HG02943 (cell line): ENCODE data around the gene DRC7.

Source experiments
- ATAC-seq: cut with Tn5 transposase; IDR thresholded peaks from one replicate; pipeline ENCODE4 v1.9.1; 2021; ENCODE audit warnings: mild to moderate bottlenecking, low read depth, moderate library complexity; ENCODE audit not compliant: unreplicated experiment

DRC7 gene

GRCh38 chr16:57694725-57695679, at the start of gene DRC7:
Gene DRC7 (plus strand): TSS chr16:57694806. CDS start chr16:57697950, 3,144 bp downstream.
- ATAC-seq = no peak

DNA sequence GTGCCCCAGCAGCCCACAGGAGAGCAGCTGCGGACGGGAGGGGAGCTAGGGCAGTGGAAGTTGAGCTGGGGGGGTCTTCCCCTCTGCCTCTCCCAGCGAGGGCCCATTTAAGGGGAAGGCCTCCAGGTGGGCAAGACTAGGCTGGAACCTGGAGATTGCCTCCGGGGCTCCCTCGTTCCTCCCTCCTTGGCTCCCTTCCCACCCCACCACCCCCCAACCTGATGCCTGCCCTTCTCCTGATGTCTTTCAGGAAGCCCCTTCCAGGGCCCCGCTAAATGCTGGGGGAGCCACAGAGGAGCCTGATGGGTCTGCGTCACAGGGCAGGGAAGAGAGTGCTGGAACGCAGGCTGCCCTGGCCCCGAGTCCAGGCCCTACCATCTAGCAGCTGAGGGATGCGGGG, 49.4 kb upstream of the DRC7 start:
- no peak for ATAC-seq

DNA sequence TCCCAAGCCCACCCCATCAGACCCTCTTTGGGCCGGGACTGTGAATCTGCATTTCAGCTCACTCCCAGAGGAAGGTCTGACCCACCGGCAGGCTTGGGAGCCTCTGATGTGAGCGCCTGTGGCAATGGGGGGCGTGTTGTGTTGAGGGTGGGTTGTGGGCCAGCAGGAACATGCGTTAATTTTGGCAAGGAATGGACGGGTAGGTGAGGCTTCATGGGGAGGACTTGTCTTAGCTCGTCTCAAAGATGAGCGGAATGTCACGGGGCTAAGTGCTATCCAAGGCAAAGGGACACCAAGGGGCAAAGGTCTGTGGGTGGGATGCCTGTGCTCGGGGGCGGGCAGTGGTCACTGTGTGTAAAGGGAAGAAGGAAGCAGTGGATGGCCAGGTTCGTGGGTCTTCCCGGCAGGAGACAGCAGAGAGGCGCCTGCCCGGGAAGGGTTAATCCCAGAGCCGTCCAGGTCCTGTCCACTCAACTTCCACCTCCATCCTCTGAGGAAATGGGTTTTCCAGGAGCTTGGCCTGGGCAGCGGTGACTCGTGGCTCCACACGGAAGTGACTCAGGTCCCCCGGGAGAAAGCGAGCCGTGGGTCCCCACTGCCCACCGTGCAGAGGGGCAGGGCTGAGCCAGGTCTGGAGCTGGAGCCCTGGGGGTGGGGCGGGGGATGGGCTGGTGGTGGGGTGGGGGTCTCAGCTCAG, 48.8 kb upstream of the DRC7 start:
- ATAC-seq = no peak

DNA sequence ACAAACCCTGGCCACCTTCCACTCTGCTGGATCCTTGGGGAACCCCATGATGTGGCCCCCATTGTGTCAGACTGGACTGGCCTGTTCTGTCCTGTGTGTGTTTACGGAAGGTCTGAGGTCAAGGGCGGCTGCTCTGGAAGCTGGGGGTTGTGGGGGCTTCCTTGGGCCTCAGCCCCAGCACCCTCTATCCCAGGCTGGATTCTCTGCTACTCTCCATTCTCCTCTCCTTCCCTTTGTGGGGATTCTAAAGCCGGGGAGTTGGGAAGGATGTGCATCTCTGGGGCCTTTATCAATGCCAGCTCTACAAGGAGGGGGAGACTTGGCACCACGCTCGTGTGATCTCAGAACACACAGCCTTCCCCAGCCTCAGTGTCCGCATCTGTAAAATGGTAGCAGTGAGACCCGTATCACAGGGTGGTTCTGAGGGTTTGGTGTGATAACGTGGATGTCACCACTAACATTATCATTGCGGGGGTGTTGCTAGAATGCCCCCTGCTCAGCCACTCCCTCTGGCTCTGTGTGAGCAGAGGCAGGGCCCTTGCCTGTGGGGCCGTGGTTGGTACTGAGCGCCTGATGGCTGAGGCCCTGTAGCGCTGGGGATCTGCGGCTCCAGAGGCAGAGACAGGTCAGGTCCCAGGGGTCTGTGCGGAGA, 48.1 kb upstream of the DRC7 start:
- no peak for ATAC-seq

GRCh38 chr16:57647136-57647875, 47.3 kb upstream of the DRC7 start:
- no peak for ATAC-seq

DNA sequence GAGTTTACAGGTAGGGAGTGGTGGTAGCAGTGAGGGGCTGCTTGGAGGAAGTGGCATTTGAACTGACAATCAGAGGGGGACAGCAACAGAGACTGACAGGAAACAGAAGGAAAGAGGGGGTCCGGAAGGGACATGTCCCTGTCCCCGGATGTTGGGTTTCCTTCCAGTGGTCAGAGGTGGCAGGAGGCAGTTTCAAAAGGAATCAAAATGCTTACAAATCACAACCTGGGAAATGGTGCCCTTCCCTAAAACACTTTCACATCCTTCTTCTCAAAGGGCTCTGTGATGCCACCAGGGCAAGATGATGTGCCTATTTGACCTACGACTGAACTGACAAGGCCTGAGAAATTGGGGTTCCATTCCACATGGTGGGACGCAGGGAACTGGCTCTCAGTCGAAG, 46.5 kb upstream of the DRC7 start:
- no peak for ATAC-seq

GRCh38 chr16:57648581-57649442, 45.8 kb upstream of the DRC7 start:
- ATAC-seq = no peak

- ATAC-seq = no peak
Observed at GRCh38 chr16:57649443-57649751, 45.2 kb upstream of the DRC7 start.

DNA sequence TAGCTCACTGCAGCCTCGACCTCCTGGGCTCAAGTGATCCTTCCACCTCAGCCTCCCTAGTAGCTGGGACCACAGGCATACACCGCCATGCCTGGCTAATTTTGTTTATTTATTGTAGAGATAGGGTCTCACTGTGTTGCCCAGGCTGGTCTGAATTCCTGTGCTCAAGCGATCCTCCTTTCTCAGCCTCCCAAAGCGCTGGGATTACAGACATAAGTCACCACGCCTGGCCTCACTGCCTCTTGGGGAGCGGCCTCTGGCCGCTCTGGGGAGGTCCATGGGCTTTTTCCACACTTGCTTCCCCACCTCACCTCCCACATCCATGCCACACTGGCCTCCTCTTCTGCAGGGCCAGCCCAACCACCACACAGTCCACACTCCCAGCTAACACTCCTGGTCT, 44.8 kb upstream of the DRC7 start:
- ATAC-seq = no peak

GRCh38 chr16:57651344-57652333, 43.0 kb upstream of the DRC7 start:
- ATAC-seq = no peak

- no peak for ATAC-seq
Observed at GRCh38 chr16:57652695-57653471, 41.7 kb upstream of the DRC7 start.

DNA sequence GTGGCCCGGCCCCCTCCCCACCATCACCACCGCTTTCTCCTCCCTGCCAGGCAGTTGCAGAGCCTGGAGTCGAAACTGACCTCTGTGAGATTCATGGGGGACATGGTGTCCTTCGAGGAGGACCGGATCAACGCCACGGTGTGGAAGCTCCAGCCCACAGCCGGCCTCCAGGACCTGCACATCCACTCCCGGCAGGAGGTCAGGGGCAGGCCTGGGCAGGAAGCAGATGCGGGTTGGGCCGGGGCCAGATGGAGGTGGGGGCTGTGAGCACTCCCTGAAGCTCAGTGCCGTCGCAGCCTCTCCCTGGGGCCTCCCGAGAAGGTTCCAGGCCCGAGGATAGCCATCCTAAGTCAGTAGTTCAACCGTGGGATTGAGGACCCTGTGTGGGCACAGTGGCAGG, 40.7 kb upstream of the DRC7 start:
- ATAC-seq = no peak

- ATAC-seq = no peak
Observed at GRCh38 chr16:57656342-57656955, 38.2 kb upstream of the DRC7 start.

DNA sequence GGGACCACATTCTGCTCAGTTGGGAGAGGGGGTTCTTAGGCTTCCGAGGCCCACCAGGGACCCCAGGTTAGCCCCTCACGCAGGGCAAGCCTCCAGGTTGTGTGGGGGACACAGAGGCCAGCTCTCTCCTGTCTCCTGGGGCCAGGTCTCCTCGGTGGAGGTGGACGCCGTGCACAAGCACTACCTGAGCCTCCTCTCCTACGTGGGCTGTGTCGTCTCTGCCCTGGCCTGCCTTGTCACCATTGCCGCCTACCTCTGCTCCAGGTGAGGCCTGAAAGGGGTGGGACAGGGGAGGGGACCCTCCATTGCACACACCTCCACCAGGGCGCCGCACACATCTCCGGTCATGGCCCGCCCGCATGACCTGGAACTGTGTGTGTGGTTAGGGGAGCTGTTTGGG, 37.4 kb upstream of the DRC7 start:
- no peak for ATAC-seq

DNA sequence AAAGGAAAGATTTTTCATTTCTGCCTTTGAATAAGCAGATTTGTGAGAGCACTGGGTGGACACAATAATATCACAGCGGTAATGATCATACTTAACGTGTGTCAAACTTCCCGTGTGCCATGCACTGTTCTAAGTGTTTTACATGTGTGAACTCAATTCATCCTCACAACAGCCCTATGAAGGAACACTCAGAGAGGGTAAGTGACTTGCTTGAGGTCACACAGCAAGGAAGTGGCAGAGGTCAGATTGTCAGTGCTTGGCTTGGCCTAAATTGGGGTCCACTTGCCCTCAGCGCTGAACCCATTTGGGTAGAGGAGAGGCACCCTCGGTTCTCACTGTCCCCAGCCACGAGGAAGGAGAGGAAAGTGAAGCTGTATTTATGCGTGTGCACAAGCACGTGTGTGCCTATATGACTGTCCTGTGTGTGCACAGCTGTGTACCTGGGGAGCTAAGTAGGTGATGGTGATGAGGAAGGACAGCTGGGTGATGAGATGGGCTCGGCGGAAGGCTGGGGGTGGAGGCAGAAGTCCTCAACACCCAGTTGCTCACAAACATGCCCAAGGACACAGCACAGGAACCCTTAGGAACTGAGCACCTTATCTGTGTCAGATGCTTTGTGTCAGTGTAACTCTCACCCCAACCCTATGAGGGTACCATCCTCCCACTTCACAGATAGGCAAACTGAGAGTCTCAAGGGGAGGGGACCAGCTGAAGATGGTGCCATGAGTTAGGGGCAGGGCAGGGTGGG, 36.3 kb upstream of the DRC7 start:
- no peak for ATAC-seq

DNA sequence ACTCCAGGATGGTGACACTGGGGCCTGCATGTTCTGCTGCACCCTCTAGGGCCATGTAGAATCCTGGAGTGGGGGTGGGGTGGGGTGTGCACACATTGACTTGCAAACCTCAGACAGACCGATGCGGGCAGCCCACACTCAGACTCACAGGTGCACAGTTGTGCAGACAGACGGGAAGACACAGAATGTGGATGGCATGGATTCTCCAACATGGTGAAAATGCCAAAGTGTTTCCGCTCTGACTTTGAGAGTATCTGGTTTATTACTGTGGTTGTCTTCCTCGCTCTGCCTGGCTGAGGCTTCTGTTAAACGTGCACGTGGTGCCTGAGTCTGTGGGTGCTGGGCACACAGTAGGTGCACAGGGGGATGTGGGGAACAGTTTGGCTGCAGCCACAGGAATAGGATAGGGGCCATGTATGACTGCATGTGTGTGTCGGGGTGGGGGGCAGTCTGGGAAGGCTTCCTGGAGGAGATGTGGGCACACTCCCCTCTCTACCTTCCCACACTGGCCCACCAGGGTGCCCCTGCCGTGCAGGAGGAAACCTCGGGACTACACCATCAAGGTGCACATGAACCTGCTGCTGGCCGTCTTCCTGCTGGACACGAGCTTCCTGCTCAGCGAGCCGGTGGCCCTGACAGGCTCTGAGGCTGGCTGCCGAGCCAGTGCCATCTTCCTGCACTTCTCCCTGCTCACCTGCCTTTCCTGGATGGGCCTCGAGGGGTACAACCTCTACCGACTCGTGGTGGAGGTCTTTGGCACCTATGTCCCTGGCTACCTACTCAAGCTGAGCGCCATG, 35.5 kb upstream of the DRC7 start:
- ATAC-seq = no peak
